Naive B cell (primary cell): ENCODE measurements around the gene SNTG2. TPM values are rescaled to one million over a fixed set of nuclear protein-coding genes. Genes with fewer than 3 reads are reported as not detected.
"Not testable (repeated sequence)": the region's sequence is repeated elsewhere in the genome, so short reads cannot be mapped to it uniquely, and the experiment has no call there.

ENCODE experiments used
- ATAC-seq, 2 donors: fragments of 150-1000 bp; cut with Tn5 transposase; 2 replicates each; pipeline ENCODE4 v1.10.0; 2021; ENCODE audit warnings: low read depth in 2 of 2, mild to moderate bottlenecking in 2 of 2, moderate library complexity in 2 of 2
- DNase-seq: peaks from one replicate; pipeline ENCODE4 v3.0.0; 2022
- H3K27ac Mint-ChIP-seq, 6 donors: one replicate each; pipeline ENCODE4 v1.8.0; 2020 to 2022; ENCODE audit warnings: mild to moderate bottlenecking in 6 of 6, mixed read lengths in 6 of 6, moderate library complexity in 5 of 6, inconsistent platforms in 2 of 6
- H3K27me3 Mint-ChIP-seq, 3 donors: one replicate each; pipeline ENCODE4 v1.8.0; 2021 to 2022; ENCODE audit warnings: mixed read lengths in 3 of 3, mild to moderate bottlenecking in 1 of 3
- H3K36me3 Mint-ChIP-seq, 2 donors: one replicate each; pipeline ENCODE4 v1.8.0; 2020 to 2022; ENCODE audit warnings: mixed read lengths in 2 of 2, inconsistent platforms in 1 of 2, mild to moderate bottlenecking in 1 of 2
- H3K4me1 Mint-ChIP-seq, 3 donors: one replicate each; pipeline ENCODE4 v1.8.0; 2020 to 2022; ENCODE audit warnings: mixed read lengths in 3 of 3, inconsistent platforms in 1 of 3, mild to moderate bottlenecking in 1 of 3, moderate library complexity in 1 of 3
- H3K4me3 Mint-ChIP-seq, 8 donors: one replicate each; pipeline ENCODE4 v1.8.0; 2020 to 2022; ENCODE audit warnings: mild to moderate bottlenecking in 8 of 8, mixed read lengths in 8 of 8, moderate library complexity in 8 of 8, inconsistent platforms in 2 of 8
- H3K9me3 Mint-ChIP-seq, 7 donors: one replicate each; pipeline ENCODE4 v1.8.0; 2020 to 2022; ENCODE audit warnings: mixed read lengths in 7 of 7, mild to moderate bottlenecking in 5 of 7, inconsistent platforms in 2 of 7, moderate library complexity in 1 of 7
- polyA plus RNA-seq, 6 donors: library from polyadenylated mRNA; unstranded; fragments of 300-500 nt; fragmentation: Illumina TruSeq; gene quantifications; one replicate each; pipeline ENCODE4 v1.2.3, GENCODE V29; 2021; ENCODE audit warnings: low read depth in 6 of 6

Gene SNTG2
- polyA plus RNA-seq, 6 donors from 2014 or later = 1.8 to 9.2 (median 4.1) TPM

DNA sequence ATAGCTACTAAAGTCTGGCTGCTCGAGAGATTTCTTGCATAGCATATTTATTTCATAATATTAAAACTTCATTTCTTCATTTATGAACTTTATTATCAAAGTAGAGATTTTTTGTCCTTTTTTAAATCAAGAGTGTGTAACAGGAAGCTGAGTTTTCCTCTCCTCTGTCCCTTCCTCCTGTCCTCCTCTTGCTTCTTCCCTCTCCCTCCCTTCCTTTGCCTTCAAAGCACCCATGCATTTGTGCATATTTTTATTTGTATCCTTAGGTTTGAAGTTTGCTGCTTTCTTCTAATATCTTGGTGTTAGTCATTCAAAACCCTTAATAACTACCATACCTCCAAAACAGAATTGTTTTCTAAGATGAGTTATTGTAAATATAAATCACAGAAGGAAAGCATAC, 174.6 kb downstream of the SNTG2 start:
- peaks cover 0 to 2% (median 0%) of the 10 kb centered on the region in 7 donors for H3K9me3 Mint-ChIP-seq
- peak overlapping the region in 1 of 6 donors; percentile 28 for H3K27ac Mint-ChIP-seq
- no peaks in the 10 kb centered on the region for H3K36me3 Mint-ChIP-seq
- peaks cover 0 to 10% (median 0%) of the 10 kb centered on the region in 3 donors for H3K4me1 Mint-ChIP-seq
- ATAC-seq (no peak), DNase-seq (no peak)
- no peak overlapping the region for H3K4me3 Mint-ChIP-seq
- peaks cover 0 to 6% (median 0%) of the 10 kb centered on the region in 3 donors for H3K27me3 Mint-ChIP-seq

DNA sequence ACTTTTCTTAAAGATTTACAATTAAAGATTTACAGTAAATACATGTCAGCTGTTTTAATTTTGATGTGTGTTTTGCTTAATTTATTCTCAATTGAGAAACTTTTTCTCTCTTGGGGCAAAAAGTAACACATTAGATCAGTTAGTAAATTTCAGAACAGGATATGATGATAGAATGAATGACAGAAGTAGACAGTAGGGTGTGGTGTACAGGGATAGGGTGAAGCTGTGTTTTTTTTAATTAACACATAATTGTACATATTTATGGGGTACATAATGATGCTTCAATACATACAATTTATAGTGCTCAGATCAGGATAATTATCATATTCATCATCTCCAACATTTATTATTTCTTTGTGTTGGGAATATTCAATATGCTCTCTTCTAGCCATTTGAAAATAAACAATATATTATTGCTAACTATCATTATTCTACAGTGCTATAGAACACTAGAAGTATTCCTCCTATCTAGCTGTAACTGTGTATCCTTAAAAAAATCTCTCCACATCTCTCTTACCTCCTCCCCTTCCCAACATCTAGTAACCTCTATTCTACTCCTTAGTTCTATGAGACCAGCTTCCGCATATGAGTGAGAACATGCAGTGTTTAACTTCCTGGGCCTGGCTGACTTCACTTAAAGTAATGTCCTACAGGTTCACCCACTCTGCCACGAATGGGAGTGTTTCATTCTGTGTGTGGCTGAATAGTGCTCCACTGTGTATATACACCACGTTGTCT, 175.2 kb downstream of the SNTG2 start:
- peaks cover 0 to 10% (median 0%) of the 10 kb centered on the region in 3 donors for H3K4me1 Mint-ChIP-seq
- peaks cover 0 to 6% (median 2%) of the 10 kb centered on the region in 3 donors for H3K27me3 Mint-ChIP-seq
- no peaks in the 10 kb centered on the region for H3K36me3 Mint-ChIP-seq
- no peak overlapping the region for H3K4me3 Mint-ChIP-seq
- no peak overlapping the region for H3K27ac Mint-ChIP-seq
- DNase-seq (no peak), ATAC-seq (no peak)
- H3K9me3 Mint-ChIP-seq = peaks cover 0 to 2% (median 0%) of the 10 kb centered on the region in 7 donors

DNA sequence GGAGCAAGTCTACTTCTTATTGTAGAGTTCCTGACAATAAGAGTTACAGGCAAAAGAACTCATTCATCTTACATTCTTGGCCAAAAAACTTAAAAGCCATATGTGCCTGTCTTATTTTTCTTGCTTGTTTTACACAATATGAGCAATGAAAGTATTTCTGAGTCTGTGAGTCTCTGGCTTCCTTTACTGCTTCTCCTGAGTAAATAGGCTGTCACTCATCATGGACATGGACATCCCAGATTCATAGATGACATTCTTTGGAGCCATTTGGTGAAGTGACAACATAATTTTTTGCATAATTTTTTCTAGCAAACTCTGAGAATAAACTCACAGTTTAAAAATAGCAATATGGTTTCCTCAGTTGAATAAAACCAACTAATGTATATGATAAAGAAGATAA, 179.3 kb downstream of the SNTG2 start:
- DNase-seq (no peak), ATAC-seq (no peak)
- Mint-ChIP-seq H3K27me3 (peaks cover 9 to 21% (median 14%) of the 10 kb centered on the region in 3 donors), H3K4me1 (peaks cover 9 to 19% (median 15%) of the 10 kb centered on the region in 3 donors), H3K27ac (no peak overlapping the region), H3K4me3 (no peak overlapping the region), H3K36me3 (no peaks in the 10 kb centered on the region), H3K9me3 (peaks cover 0 to 5% (median 0%) of the 10 kb centered on the region in 7 donors)

DNA sequence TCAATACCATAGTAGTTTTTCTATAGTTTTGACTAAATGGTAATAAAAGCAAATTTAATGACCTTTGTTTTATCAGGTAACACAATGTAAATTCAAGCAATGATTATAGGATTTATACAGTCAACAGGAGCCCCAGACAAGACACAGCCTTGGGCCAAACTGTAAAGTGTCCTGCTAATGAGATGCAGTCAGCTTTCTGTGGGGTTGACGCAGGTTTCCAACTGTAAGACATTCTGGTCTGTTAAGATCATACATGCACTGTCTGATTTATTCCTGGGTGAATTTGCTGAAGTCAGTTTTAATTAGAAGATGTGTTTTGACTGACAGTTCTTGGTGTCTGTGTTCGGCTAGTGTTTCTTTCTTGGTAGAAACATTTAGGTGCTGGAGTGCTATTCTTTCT, 180.3 kb downstream of the SNTG2 start:
- DNase-seq (no peak), ATAC-seq (no peak)
- Mint-ChIP-seq H3K4me1 (peaks cover 9 to 19% (median 15%) of the 10 kb centered on the region in 3 donors), H3K27me3 (peaks cover 9 to 24% (median 14%) of the 10 kb centered on the region in 3 donors), H3K9me3 (peaks cover 0 to 5% (median 0%) of the 10 kb centered on the region in 7 donors), H3K4me3 (no peak overlapping the region), H3K27ac (no peak overlapping the region), H3K36me3 (no peaks in the 10 kb centered on the region)

DNA sequence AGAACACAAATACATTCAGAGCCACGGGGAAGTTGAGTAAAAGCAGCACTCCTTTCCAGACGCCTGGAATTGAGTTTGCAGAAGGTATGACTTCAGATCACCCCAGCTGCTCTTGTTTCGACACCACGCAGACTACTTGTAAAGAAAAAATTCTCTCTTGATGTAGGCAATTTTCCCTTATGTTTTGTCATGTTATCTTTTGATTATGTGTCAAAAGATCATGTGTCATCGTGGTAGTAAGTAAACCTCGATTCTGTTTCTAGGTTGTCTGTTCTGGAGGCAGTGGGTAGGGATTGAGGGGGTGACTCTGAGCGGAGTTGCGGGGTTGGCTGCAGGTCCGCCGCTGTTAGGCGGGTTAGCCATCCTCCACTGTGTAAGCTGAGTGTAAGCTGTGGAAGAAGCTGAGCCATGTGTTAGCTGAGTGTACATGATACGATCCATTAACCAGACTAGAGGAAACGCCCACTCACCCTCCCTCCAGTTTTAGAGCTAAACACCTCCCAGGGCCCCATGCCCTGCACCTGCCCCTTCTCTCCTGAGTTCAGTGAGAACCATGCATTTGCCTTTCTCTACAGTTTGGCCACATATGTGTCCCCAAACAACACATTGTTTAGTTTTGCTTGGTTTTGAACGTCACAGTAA, 181.8 kb downstream of the SNTG2 start:
- Mint-ChIP-seq H3K27ac (no peak overlapping the region), H3K36me3 (no peaks in the 10 kb centered on the region), H3K4me1 (peaks cover 12 to 20% (median 15%) of the 10 kb centered on the region in 3 donors), H3K9me3 (peaks cover 0 to 5% (median 0%) of the 10 kb centered on the region in 7 donors), H3K27me3 (peaks cover 9 to 30% (median 12%) of the 10 kb centered on the region in 3 donors), H3K4me3 (peak overlapping the region in 2 of 8 donors; percentile 43 to 59)
- no peak for DNase-seq
- ATAC-seq = peak; percentile 25 to 50

DNA sequence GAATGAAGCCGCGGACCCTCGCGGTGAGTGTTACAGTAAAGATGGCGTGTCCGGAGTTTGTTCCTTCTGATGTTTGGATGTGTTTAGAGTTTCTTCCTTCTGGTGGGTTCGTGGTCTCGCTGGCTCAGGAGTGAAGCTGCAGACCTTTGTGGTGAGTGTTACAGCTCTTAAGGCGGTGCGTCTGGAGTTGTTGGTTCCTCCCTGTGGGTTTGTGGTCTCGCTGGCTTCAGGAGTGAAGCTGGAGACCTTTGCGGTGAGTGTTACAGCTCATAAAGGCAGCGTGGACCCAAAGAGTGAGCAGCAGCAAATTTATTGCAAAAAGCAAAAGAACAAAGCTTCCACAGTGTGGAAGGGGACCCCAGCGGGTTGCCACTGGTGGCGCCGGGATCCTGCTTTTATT, 183.2 kb downstream of the SNTG2 start:
- not testable (repeated sequence) for H3K36me3 Mint-ChIP-seq, DNase-seq, H3K9me3 Mint-ChIP-seq, ATAC-seq
- Mint-ChIP-seq H3K27me3 (peaks cover 9 to 42% (median 18%) of the 10 kb centered on the region in 3 donors), H3K4me3 (peak overlapping the region; percentile 25 to 88 (median 64)), H3K27ac (peak overlapping the region in 1 of 6 donors; percentile 67), H3K4me1 (peaks cover 15 to 16% (median 15%) of the 10 kb centered on the region in 3 donors)

DNA sequence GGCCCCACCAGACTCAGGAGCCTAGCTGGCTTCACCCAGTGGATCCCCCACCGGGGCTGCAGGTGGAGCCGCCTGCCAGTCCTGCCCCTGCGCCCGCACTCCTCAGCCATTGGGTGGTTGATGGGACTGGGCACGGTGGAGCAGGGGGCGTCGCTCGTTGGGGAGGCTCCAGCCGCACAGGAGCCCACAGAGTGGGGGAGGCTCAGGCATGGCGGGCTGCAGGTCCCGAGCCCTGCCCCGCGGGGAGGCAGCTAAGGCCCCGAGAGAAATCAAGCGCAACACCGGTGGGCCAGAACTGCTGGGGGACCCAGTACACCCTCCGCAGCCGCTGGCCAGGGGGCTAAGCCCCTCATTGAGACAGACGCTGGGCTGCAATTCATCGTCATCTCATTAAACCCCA, 184.0 kb downstream of the SNTG2 start:
- Mint-ChIP-seq H3K4me3 (peak overlapping the region in 1 of 8 donors; percentile 65), H3K9me3 (peaks cover 0 to 6% (median 0%) of the 10 kb centered on the region in 7 donors), H3K4me1 (peaks cover 15 to 16% (median 15%) of the 10 kb centered on the region in 3 donors), H3K27ac (no peak overlapping the region), H3K36me3 (no peaks in the 10 kb centered on the region), H3K27me3 (peaks cover 9 to 43% (median 20%) of the 10 kb centered on the region in 3 donors)
- DNase-seq (no peak), ATAC-seq (no peak)

DNA sequence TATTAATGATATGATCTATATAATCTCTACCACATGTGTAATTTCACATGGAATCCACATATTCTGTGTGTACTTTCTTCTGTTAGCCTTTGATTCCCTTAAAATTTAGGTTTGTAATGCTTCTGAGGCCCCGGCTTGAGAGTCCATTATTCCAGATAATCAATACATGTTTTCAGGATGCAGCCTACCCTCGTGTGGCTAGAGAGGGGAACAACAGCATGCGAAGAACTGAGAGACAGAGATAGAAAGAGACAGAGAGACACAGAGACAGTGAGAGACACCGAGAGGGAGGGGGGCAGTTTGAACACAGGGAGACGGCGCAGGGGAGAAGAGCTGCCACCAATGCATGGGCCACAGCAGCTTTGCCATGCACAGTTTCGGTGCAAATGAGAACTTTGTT, 185.4 kb downstream of the SNTG2 start:
- H3K36me3 Mint-ChIP-seq = no peaks in the 10 kb centered on the region
- peaks cover 9 to 38% (median 20%) of the 10 kb centered on the region in 3 donors for H3K27me3 Mint-ChIP-seq
- DNase-seq (no peak), ATAC-seq (no peak)
- H3K4me3 Mint-ChIP-seq = peak overlapping the region in 1 of 8 donors; percentile 63
- H3K9me3 Mint-ChIP-seq = peaks cover 0 to 6% (median 0%) of the 10 kb centered on the region in 7 donors
- H3K27ac Mint-ChIP-seq = no peak overlapping the region
- peaks cover 15 to 24% (median 20%) of the 10 kb centered on the region in 3 donors for H3K4me1 Mint-ChIP-seq

DNA sequence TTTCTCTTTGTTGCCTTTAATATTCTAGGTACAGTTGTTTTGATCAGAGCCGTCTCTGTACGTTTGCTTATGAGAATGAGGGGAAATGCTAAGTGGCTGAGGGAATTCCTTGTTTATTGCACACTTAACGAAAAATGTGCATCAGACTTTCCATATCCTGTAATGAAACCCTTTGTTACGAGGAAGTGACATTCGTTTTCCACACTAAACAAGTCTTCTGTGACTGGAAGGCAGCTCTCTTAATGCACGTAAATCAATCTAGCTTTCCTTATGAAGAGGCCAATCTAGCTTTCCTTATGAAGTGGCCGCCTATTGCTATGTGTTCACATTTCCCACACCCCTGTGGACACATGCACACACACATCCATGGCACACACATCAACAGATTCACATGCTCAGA, 186.2 kb downstream of the SNTG2 start:
- Mint-ChIP-seq H3K36me3 (no peaks in the 10 kb centered on the region), H3K4me1 (peaks cover 15 to 24% (median 20%) of the 10 kb centered on the region in 3 donors), H3K9me3 (peaks cover 0 to 6% (median 0%) of the 10 kb centered on the region in 7 donors), H3K4me3 (no peak overlapping the region), H3K27ac (no peak overlapping the region), H3K27me3 (peaks cover 9 to 35% (median 20%) of the 10 kb centered on the region in 3 donors)
- ATAC-seq = no peak
- DNase-seq = no peak

DNA sequence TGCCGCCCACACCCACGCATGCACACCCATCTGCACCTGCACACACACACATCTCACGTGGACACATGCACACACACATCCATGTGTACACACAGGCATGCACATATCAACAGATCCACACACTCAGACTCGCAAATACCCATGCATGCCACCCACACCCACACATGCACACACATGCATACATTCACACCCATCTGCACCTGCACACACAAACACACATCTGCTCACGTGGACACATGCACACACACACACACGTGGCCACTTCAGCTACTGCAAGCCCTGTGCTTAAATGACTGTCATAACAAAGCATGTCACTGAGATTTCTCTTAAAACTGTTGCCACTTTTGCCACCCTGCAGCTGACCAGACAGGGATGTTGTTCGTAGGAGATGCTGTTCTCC, 186.6 kb downstream of the SNTG2 start:
- Mint-ChIP-seq H3K9me3 (peaks cover 0 to 6% (median 0%) of the 10 kb centered on the region in 7 donors), H3K4me3 (no peak overlapping the region), H3K4me1 (peaks cover 14 to 24% (median 18%) of the 10 kb centered on the region in 3 donors), H3K27ac (no peak overlapping the region), H3K27me3 (peaks cover 6 to 33% (median 20%) of the 10 kb centered on the region in 3 donors), H3K36me3 (no peaks in the 10 kb centered on the region)
- DNase-seq (no peak), ATAC-seq (no peak)

DNA sequence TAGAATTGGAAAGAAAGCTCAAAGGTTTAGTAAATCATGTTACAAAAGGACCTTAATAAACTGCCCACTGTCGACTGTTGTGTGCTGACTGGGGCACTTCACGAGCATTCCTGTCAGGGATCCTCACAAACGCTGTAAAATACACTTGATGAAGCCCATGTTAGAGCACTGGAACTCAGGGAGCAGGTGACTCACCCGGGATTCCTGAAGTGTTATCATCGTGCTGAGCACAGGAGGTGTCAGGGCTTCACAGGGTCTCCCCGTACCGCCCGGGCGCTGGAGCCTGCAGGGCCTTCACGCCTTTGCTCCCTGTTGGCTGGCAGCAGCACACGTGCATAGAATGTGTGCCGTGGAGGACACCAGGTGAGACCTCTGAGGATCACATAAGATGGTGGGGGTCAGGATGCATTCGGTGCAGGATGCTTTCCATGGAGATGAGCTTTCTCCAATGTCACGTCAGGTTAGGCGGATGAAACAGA, 187.3 kb downstream of the SNTG2 start:
- no peak overlapping the region for H3K4me3 Mint-ChIP-seq
- peak overlapping the region in 1 of 6 donors; percentile 70 for H3K27ac Mint-ChIP-seq
- peaks cover 0 to 35% (median 20%) of the 10 kb centered on the region in 3 donors for H3K27me3 Mint-ChIP-seq
- DNase-seq = no peak
- no peak for ATAC-seq
- H3K36me3 Mint-ChIP-seq = no peaks in the 10 kb centered on the region
- H3K4me1 Mint-ChIP-seq = peaks cover 7 to 18% (median 12%) of the 10 kb centered on the region in 3 donors
- peaks cover 0 to 6% (median 0%) of the 10 kb centered on the region in 7 donors for H3K9me3 Mint-ChIP-seq

DNA sequence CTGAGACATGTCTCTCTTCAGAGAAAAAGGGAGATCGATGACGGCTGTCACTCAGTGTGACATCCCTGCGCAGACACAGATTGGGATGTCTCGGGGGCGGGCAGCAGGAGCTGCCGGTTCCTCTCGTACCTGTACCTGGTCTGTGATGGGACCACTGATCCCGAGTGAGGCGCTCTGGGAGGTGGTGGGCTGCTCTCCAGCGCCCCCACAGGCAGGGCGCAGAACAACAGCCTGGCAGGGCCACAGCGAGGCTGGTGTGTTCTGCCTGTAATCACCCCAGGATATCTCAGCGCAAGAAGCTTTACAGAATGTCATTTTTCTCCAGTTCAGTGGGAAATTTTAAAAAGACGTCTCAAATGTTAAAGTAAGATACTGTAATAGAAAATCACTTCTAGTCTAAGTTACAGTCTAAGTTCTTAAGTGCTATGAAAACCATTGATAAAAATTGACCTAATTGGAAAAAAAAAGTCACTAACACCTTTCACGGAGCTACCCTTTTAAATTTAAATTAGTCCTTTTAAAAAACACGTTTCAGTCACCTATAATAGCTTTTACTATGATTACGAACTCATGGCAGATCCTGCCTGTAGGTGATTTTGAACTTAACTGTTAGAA, 189.8 kb downstream of the SNTG2 start:
- peak; percentile 21 to 66 for ATAC-seq
- H3K4me3 Mint-ChIP-seq = peak overlapping the region in 1 of 8 donors; percentile 41
- no peak overlapping the region for H3K27ac Mint-ChIP-seq
- peaks cover 0 to 12% (median 11%) of the 10 kb centered on the region in 3 donors for H3K4me1 Mint-ChIP-seq
- H3K9me3 Mint-ChIP-seq = peaks cover 2 to 17% (median 8%) of the 10 kb centered on the region in 7 donors
- peaks cover 0 to 9% of the 10 kb centered on the region in 2 donors for H3K36me3 Mint-ChIP-seq
- DNase-seq = peak; percentile 37
- peaks cover 0 to 39% (median 16%) of the 10 kb centered on the region in 3 donors for H3K27me3 Mint-ChIP-seq

DNA sequence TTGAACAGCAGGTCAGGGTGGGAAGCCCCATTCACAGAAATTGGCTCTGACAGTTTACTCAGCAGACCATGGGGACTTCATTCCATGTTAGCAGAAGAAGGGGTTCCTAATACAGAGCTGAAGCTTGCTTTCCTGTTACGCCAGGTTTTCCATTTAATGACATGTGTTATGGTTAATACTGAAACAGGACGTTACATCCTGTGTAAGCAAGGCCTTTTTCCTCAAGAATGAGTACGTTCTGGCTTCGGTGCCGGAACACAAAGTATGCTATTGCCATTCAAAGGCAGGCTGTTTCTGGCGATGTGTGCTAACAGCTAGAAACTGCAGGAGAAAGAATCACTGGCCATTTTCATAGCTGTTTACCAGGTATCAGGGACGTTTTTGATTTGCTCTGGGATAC, 190.4 kb downstream of the SNTG2 start:
- H3K9me3 Mint-ChIP-seq = peaks cover 2 to 17% (median 8%) of the 10 kb centered on the region in 7 donors
- H3K36me3 Mint-ChIP-seq = peaks cover 0 to 9% of the 10 kb centered on the region in 2 donors
- DNase-seq (no peak), ATAC-seq (no peak)
- peaks cover 0 to 11% (median 10%) of the 10 kb centered on the region in 3 donors for H3K4me1 Mint-ChIP-seq
- H3K27ac Mint-ChIP-seq = no peak overlapping the region
- no peak overlapping the region for H3K4me3 Mint-ChIP-seq
- peaks cover 0 to 35% (median 16%) of the 10 kb centered on the region in 3 donors for H3K27me3 Mint-ChIP-seq
